Activated CD4-positive, alpha-beta memory T cell treated with anti-CD3 and anti-CD28 coated beads for 36 hours (primary cell): ENCODE data around the gene VSNL1. TPM values are rescaled to one million over a fixed set of nuclear protein-coding genes. Genes with fewer than 3 reads are reported as not detected.

Source experiments
- CTCF ChIA-PET: fragments of 350-600 bp; sonication (Branson Sonifier 250); formaldehyde crosslinking; loops from one replicate; lab custom pipeline; 2021; ENCODE audit warnings: antibody characterized with exemption, inconsistent platforms; lab: Charles Lee
- POLR2A ChIA-PET: fragments of 350-600 bp; sonication (Branson Sonifier 250); formaldehyde crosslinking; loops from one replicate; lab custom pipeline; 2021; ENCODE audit warnings: antibody characterized with exemption; lab: Charles Lee
- DNase-seq: peaks from one replicate; pipeline ENCODE4 v3.0.0-alpha.2; 2020
- H3K27ac Mint-ChIP-seq: one replicate; pipeline ENCODE4 v1.8.0; 2021; ENCODE audit warnings: mixed read lengths
- H3K27me3 Mint-ChIP-seq: one replicate; pipeline ENCODE4 v1.8.0; 2021; ENCODE audit warnings: mixed read lengths
- H3K36me3 Mint-ChIP-seq: one replicate; pipeline ENCODE4 v1.8.0; 2021; ENCODE audit warnings: mixed read lengths
- H3K4me1 Mint-ChIP-seq: one replicate; pipeline ENCODE4 v1.8.0; 2021; ENCODE audit warnings: low read depth, mixed read lengths
- H3K4me3 Mint-ChIP-seq: one replicate; pipeline ENCODE4 v1.8.0; 2021; ENCODE audit warnings: mild to moderate bottlenecking, mixed read lengths
- H3K9me3 Mint-ChIP-seq: one replicate; pipeline ENCODE4 v1.8.0; 2021; ENCODE audit warnings: mixed read lengths
- intact Hi-C: fragments of 100-400 bp; cut with micrococcal nuclease; formaldehyde crosslinking; loops from one replicate; pipeline ENCODE4 v1.15.1; 2023
- total RNA-seq, 2 experiments: library from RNA; stranded (reverse); gene quantifications; one replicate each; pipeline ENCODE4 v1.2.3, GENCODE V29; 2021

Gene VSNL1
- total RNA-seq, 2 experiments from 2014 or later, result not detected

- POLR2A ChIA-PET, result no interaction called here
- DNase-seq, result no peak
- intact Hi-C loops, result no loop called here
- Mint-ChIP-seq H3K27me3 (peaks cover 3% of the 10 kb centered on the region), H3K4me3 (no peak overlapping the region), H3K9me3 (no peaks in the 10 kb centered on the region), H3K36me3 (no peaks in the 10 kb centered on the region), H3K27ac (no peak overlapping the region), H3K4me1 (no peaks in the 10 kb centered on the region)
- CTCF ChIA-PET, result no interaction called here
These were observed 85.0 kb downstream of the VSNL1 start for GRCh38 chr2:17625446-17625845.

- Mint-ChIP-seq H3K4me3 (no peak overlapping the region), H3K27me3 (peaks cover 3% of the 10 kb centered on the region), H3K27ac (no peak overlapping the region), H3K4me1 (no peaks in the 10 kb centered on the region), H3K9me3 (no peaks in the 10 kb centered on the region), H3K36me3 (no peaks in the 10 kb centered on the region)
- POLR2A ChIA-PET, result no interaction called here
- CTCF ChIA-PET, result interaction anchor here (1.1 kb wide), 1 partner anchor 19 kb away, joined by 3 read pairs; no protein-coding TSS in a partner anchor
- intact Hi-C loops, result no loop called here
- DNase-seq, result no peak
These were observed 86.5 kb downstream of the VSNL1 start for GRCh38 chr2:17626986-17627385.

- H3K4me3 Mint-ChIP-seq, result no peak overlapping the region
- CTCF ChIA-PET, result interaction anchor here (1.1 kb wide), 1 partner anchor 44 kb away, joined by 4 read pairs; no protein-coding TSS in a partner anchor
- no peak overlapping the region for H3K27ac Mint-ChIP-seq
- POLR2A ChIA-PET, result no interaction called here
- H3K9me3 Mint-ChIP-seq, result no peaks in the 10 kb centered on the region
- DNase-seq, result no peak
- H3K27me3 Mint-ChIP-seq, result peaks cover 3% of the 10 kb centered on the region
- no peaks in the 10 kb centered on the region for H3K4me1 Mint-ChIP-seq
- intact Hi-C loops, result no loop called here
- no peaks in the 10 kb centered on the region for H3K36me3 Mint-ChIP-seq
These were observed 86.9 kb downstream of the VSNL1 start for GRCh38 chr2:17627434-17627833.

GRCh38 chr2:17628349-17629261 lies 88.1 kb downstream of the VSNL1 start:
- CTCF ChIA-PET, result interaction anchor here (1.1 kb wide), 1 partner anchor 43 kb away, joined by 4 read pairs; no protein-coding TSS in a partner anchor
- no peak for DNase-seq
- Mint-ChIP-seq H3K27ac (no peak overlapping the region), H3K27me3 (peaks cover 3% of the 10 kb centered on the region), H3K4me1 (no peaks in the 10 kb centered on the region), H3K4me3 (no peak overlapping the region), H3K9me3 (no peaks in the 10 kb centered on the region), H3K36me3 (no peaks in the 10 kb centered on the region)
- intact Hi-C loops, result no loop called here
- POLR2A ChIA-PET, result no interaction called here

- Mint-ChIP-seq H3K9me3 (no peaks in the 10 kb centered on the region), H3K4me3 (no peak overlapping the region), H3K27ac (no peak overlapping the region), H3K27me3 (no peaks in the 10 kb centered on the region), H3K36me3 (no peaks in the 10 kb centered on the region), H3K4me1 (no peaks in the 10 kb centered on the region)
- intact Hi-C loops, result no loop called here
- CTCF ChIA-PET, result interaction anchor here (1.4 kb wide), 1 partner anchor 16 kb away, joined by 10 read pairs; no protein-coding TSS in a partner anchor
- POLR2A ChIA-PET, result no interaction called here
- no peak for DNase-seq
These were observed 89.6 kb downstream of the VSNL1 start for GRCh38 chr2:17630089-17630488.

- H3K27me3 Mint-ChIP-seq, result no peaks in the 10 kb centered on the region
- no peaks in the 10 kb centered on the region for H3K4me1 Mint-ChIP-seq
- no peak overlapping the region for H3K4me3 Mint-ChIP-seq
- intact Hi-C loops, result no loop called here
- POLR2A ChIA-PET, result no interaction called here
- DNase-seq, result no peak
- H3K27ac Mint-ChIP-seq, result no peak overlapping the region
- no peaks in the 10 kb centered on the region for H3K9me3 Mint-ChIP-seq
- H3K36me3 Mint-ChIP-seq, result no peaks in the 10 kb centered on the region
- CTCF ChIA-PET, result interaction anchor here (1.2 to 2.1 kb wide), 2 partner anchors 11 to 36 kb away, joined by 4 to 12 read pairs; no protein-coding TSS in a partner anchor
These were observed 94.5 kb downstream of the VSNL1 start for GRCh38 chr2:17634997-17635396.

- ChIA-PET CTCF (interaction anchor here (2.1 kb wide), 1 partner anchor 10 kb away, joined by 12 read pairs; no protein-coding TSS in a partner anchor), POLR2A (no interaction called here)
- Mint-ChIP-seq H3K9me3 (no peaks in the 10 kb centered on the region), H3K36me3 (no peaks in the 10 kb centered on the region), H3K4me1 (no peaks in the 10 kb centered on the region), H3K4me3 (no peak overlapping the region), H3K27ac (no peak overlapping the region), H3K27me3 (no peaks in the 10 kb centered on the region)
- DNase-seq, result no peak
- intact Hi-C loops, result no loop called here
These were observed 95.8 kb downstream of the VSNL1 start for GRCh38 chr2:17636257-17636656.

GRCh38 chr2:17637131-17637906 lies 96.8 kb downstream of the VSNL1 start:
- DNase-seq, result no peak
- Mint-ChIP-seq H3K27ac (no peak overlapping the region), H3K36me3 (no peaks in the 10 kb centered on the region), H3K27me3 (no peaks in the 10 kb centered on the region), H3K4me3 (no peak overlapping the region), H3K9me3 (no peaks in the 10 kb centered on the region), H3K4me1 (no peaks in the 10 kb centered on the region)
- CTCF ChIA-PET, result no interaction called here
- intact Hi-C loops, result no loop called here
- POLR2A ChIA-PET, result no interaction called here

- no peaks in the 10 kb centered on the region for H3K36me3 Mint-ChIP-seq
- CTCF ChIA-PET, result no interaction called here
- POLR2A ChIA-PET, result no interaction called here
- no peaks in the 10 kb centered on the region for H3K9me3 Mint-ChIP-seq
- no peak overlapping the region for H3K27ac Mint-ChIP-seq
- H3K27me3 Mint-ChIP-seq, result no peaks in the 10 kb centered on the region
- intact Hi-C loops, result no loop called here
- no peak for DNase-seq
- H3K4me1 Mint-ChIP-seq, result peaks cover 3% of the 10 kb centered on the region
- H3K4me3 Mint-ChIP-seq, result no peak overlapping the region
These were observed 97.8 kb downstream of the VSNL1 start for GRCh38 chr2:17638196-17638743.

- H3K4me3 Mint-ChIP-seq, result no peak overlapping the region
- no peaks in the 10 kb centered on the region for H3K9me3 Mint-ChIP-seq
- peaks cover 4% of the 10 kb centered on the region for H3K4me1 Mint-ChIP-seq
- H3K27ac Mint-ChIP-seq, result no peak overlapping the region
- intact Hi-C loops, result no loop called here
- ChIA-PET POLR2A (no interaction called here), CTCF (interaction anchor here (0.7 kb wide), 1 partner anchor 31 kb away, joined by 3 read pairs; no protein-coding TSS in a partner anchor)
- H3K36me3 Mint-ChIP-seq, result no peaks in the 10 kb centered on the region
- no peaks in the 10 kb centered on the region for H3K27me3 Mint-ChIP-seq
- no peak for DNase-seq
These were observed 99.9 kb downstream of the VSNL1 start for GRCh38 chr2:17640406-17640805.

- intact Hi-C loops, result no loop called here
These were observed 102.6 kb downstream of the VSNL1 start for GRCh38 chr2:17643031-17643615.

More at GRCh38 chr2:17643031-17643615, 102.6 kb downstream of the VSNL1 start:
- no peaks in the 10 kb centered on the region for H3K36me3 Mint-ChIP-seq
- no peak overlapping the region for H3K27ac Mint-ChIP-seq
- H3K4me3 Mint-ChIP-seq, result no peak overlapping the region
- peaks cover 5% of the 10 kb centered on the region for H3K4me1 Mint-ChIP-seq
- DNase-seq, result peak; percentile 36
- ChIA-PET CTCF (interaction anchor here (1.9 kb wide), 1 partner anchor 28 kb away, joined by 12 read pairs; no protein-coding TSS in a partner anchor), POLR2A (no interaction called here)
- H3K9me3 Mint-ChIP-seq, result no peaks in the 10 kb centered on the region
- H3K27me3 Mint-ChIP-seq, result no peaks in the 10 kb centered on the region
